NCI-H2196 treated with DMSO at 0.1 percent for 48 hours (cell line): ENCODE data around the gene HPCAL4.

Experiments
- DNase-seq: peaks from one replicate; lab custom pipeline; 2025; ENCODE audit not compliant: unreplicated experiment; lab: John Stamatoyannopoulos, UW

The HPCAL4 gene

GRCh38 chr1:39704757-39705156, 13.5 kb upstream of the HPCAL4 start:
- DNase-seq: no peak

- peak; percentile 54 for DNase-seq
Observed at GRCh38 chr1:39701049-39701439, 9.8 kb upstream of the HPCAL4 start.

DNA sequence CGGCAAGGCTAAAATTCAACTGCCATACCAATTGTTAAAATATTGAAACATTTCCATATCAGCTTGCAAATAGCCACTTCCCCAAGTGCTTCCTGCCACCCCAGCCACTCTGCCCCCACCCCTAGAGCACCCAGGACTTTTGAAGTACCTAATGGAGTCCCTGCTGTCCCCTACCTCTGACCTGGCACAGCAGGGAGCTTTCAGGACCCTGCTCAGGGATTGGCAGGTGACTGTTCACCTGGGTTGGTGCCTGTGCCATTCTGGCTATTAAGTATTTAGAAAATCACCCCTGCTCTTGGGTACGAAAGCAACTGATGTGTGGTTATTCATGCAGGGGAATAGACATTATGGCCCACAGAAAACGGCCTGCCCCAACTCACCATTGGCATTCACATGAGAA, 9.1 kb upstream of the HPCAL4 start:
- no peak for DNase-seq

GRCh38 chr1:39699419-39699818, 8.2 kb upstream of the HPCAL4 start:
- DNase-seq: no peak

- DNase-seq: no peak
Observed at GRCh38 chr1:39698568-39698967, 7.3 kb upstream of the HPCAL4 start.

- no peak for DNase-seq
Observed at GRCh38 chr1:39696448-39696847, 5.2 kb upstream of the HPCAL4 start.

- DNase-seq: no peak
Observed at GRCh38 chr1:39695016-39695415, 3.8 kb upstream of the HPCAL4 start.

DNA sequence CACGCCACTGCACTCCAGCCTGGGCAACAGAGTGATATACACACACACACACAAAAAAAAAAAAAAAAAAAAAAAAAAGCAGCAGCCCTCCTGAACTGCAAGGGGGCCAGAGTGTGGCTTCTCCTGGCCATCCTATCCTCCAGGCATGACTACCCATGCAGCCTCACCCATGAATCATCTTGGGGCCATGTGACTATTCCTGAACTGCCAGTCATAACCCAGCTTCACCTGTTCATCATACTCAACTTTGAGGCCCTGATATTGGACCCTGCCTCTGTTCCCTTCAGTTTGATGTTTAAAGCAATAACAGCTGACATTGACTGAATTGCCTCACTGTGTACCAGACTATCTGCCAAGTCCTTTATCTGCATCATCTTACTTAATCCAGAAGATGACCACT, 2.8 kb upstream of the HPCAL4 start:
- DNase-seq: no peak

GRCh38 chr1:39692152-39693074, 1.2 kb upstream of the HPCAL4 start:
- no peak for DNase-seq

- DNase-seq: no peak
Observed at GRCh38 chr1:39690794-39691382, 345 bp downstream of the HPCAL4 start.

- no peak for DNase-seq
Observed at GRCh38 chr1:39690225-39690624, 1.0 kb downstream of the HPCAL4 start.

DNA sequence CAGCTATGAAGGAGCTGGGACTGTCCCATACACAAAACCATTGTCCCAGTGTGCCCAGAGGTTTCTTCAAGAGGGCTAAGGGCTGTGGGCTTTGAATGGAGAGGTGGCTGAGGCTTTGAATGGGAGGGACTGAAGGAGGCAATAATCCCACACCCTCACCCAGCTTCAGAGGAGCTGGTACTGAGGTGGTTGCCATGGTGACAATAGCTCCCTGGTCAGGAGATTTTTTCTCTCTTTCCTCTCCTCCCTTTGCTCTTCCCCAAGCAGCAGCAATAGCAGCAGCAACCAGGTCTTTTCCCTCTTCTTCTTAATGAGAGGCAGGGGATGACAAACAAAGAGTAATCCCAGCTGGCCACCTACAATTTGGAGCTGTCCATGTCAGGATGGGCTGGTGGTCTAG, 1.6 kb downstream of the HPCAL4 start:
- peak; percentile 11 for DNase-seq

- no peak for DNase-seq
Observed at GRCh38 chr1:39689214-39689613, 2.0 kb downstream of the HPCAL4 start.

DNA sequence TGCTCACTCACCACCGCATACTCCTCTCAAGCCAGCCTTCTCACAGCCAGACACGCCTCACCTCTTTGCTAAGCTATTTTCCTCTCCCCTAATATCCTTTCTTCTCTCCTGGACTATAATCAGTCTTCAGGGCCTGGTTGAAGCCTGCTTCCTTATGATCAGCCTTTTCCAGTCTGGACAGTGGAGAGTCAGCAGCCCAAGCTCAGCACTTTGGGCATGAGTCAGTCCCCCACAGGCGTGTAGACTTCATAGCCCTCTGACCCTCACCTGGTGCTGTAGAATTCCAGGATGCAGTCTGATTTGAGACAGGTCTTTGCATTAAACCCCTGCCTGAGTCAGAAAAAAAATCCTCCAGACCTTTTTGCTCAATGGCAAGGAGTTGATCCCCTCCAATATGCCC, 2.5 kb downstream of the HPCAL4 start:
- no peak for DNase-seq

DNA sequence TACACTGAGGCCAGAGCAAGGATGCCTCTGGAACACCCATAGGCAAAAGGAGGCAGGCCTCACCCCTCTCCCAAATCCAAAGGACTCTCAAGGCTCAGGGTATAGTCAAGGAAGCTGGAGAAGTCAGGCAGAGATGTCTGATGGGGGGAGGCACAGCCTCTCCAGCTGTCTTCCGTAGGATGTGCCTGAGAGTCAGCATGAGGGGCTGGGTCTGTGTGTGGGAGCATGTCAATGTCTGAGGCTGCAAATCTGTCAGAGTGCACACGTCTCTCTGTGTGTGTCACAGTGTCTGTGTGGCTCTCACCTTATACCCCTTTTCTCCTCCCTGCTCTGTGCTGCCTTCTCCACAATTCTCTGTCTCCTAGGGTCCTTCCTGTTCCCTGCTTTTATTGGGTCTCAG, 4.0 kb downstream of the HPCAL4 start:
- no peak for DNase-seq

- no peak for DNase-seq
Observed at GRCh38 chr1:39685071-39685470, 6.2 kb downstream of the HPCAL4 start.

DNA sequence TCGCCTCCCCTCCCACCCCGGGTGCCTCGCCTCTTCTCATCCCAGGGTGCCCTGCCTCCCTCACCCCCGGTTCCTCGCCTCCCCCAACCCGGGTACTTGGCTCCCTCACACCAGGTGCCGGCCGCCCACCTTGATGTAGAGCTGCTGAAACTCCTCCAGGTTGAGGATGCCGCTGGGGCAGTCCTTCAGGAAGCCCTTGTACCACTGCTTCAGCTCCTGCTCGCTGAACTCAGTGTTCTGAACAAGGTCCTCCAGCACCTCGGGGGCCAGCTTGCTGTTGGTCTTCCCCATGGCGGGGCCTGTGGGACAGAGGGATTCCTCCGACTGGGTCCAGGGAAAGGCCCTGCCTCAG, 6.9 kb downstream of the HPCAL4 start:
- DNase-seq: no peak

GRCh38 chr1:39683591-39684312, 7.5 kb downstream of the HPCAL4 start:
- DNase-seq: no peak

DNA sequence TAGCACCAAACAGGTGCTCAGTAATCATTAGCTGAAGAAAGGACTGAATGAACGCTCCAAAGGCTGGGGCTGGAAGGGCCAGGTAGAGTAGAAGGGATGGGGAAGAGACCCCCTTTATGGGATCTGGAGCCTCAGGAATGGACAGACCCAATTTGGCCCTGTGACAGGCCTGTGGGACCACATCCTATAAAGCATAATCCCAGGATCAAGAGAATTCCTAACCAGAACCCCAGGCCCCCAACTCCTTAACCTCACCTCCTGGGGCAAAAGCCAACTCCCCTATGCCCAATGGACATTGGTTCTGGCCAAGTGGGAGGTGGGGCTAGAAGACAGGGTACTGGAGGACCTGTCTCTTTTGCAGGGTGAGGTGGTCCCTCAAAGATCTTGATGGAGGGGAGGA, 9.2 kb downstream of the HPCAL4 start:
- DNase-seq: no peak

- DNase-seq: no peak
Observed at GRCh38 chr1:39681294-39681693, 9.9 kb downstream of the HPCAL4 start.

GRCh38 chr1:39680751-39681150, 10.5 kb downstream of the HPCAL4 start:
- no peak for DNase-seq

- no peak for DNase-seq
Observed at GRCh38 chr1:39679821-39680220, 11.4 kb downstream of the HPCAL4 start.
